Panc1 (cell line): ENCODE data around the gene DAAM2. TPM values are rescaled to one million over a fixed set of nuclear protein-coding genes. Genes with fewer than 3 reads are reported as not detected.

Experiments
- ATAC-seq: fragments of 200-7000 bp; cut with Tn5 transposase; 2 replicates; pipeline ENCODE4 v1.9.1; 2020; ENCODE audit warnings: mild to moderate bottlenecking, moderate library complexity
- BruUV-seq: library from RNA; stranded (reverse); fragments of 400-500 nt; replicated peaks from 2 replicates; lab custom pipeline; 2021; lab: Mats Ljungman, UMichigan
- CTCF ChIA-PET: fragments of 300-600 bp; sonication (Branson Sonifier 250); formaldehyde crosslinking; loops from one replicate; lab custom pipeline; 2022; ENCODE audit warnings: antibody characterized with exemption; lab: Charles Lee
- POLR2A ChIA-PET: fragments of 300-600 bp; sonication (Branson Sonifier 250); formaldehyde crosslinking; loops from one replicate; lab custom pipeline; 2022; ENCODE audit warnings: antibody characterized with exemption; lab: Charles Lee
- DNase-seq: peaks from one replicate; pipeline ENCODE4 v3.0.0-alpha.2; 2010; ENCODE audit warnings: low read depth, low spot score
- H3K27ac ChIP-seq: 2 replicates; pipeline ENCODE4 v1.5.1; 2011; ENCODE audit warnings: mild to moderate bottlenecking, low read length, inconsistent platforms
- H3K27me3 ChIP-seq: fragments of 200-500 bp; sonication (Bioruptor generic); 2 replicates; pipeline ENCODE4 v1.6.0; 2014; ENCODE audit warnings: low read length, inconsistent platforms; ENCODE audit not compliant: control insufficient read depth, insufficient read depth
- H3K36me3 ChIP-seq: fragments of 200-500 bp; sonication (Bioruptor generic); 2 replicates; pipeline ENCODE4 v1.5.1; 2014; ENCODE audit warnings: inconsistent platforms, mild to moderate bottlenecking, low read length, moderate library complexity; ENCODE audit not compliant: control insufficient read depth, insufficient read depth
- H3K4me1 ChIP-seq: 2 replicates; pipeline ENCODE4 v1.5.1; 2011; ENCODE audit warnings: inconsistent platforms, mild to moderate bottlenecking, low read length, moderate library complexity; ENCODE audit not compliant: control insufficient read depth, insufficient read depth
- H3K4me3 ChIP-seq, 2 experiments: 2 replicates each; pipeline ENCODE4 v1.5.1; 2011 to 2012; ENCODE audit warnings: low read depth in 2 of 2, low read length in 2 of 2, mild to moderate bottlenecking in 2 of 2, inconsistent platforms in 1 of 2, moderate library complexity in 1 of 2
- H3K9me3 ChIP-seq: fragments of 200-500 bp; sonication (Bioruptor generic); 2 replicates; pipeline ENCODE4 v1.5.1; 2014; ENCODE audit warnings: low read depth, mild to moderate bottlenecking, inconsistent platforms, low read length, moderate library complexity; ENCODE audit not compliant: control insufficient read depth, insufficient read depth
- POLR2AphosphoS5 ChIP-seq: IDR thresholded peaks from 2 replicates; pipeline ENCODE4 v1.6.1; 2012; ENCODE audit warnings: mild to moderate bottlenecking, low read depth, low read length, moderate library complexity
- REST ChIP-seq, 2 experiments: IDR thresholded peaks; 2 replicates each; pipeline ENCODE4 v1.6.1; 2011 to 2012; ENCODE audit warnings: low read depth in 2 of 2, control low read depth in 1 of 2, low read length in 1 of 2, mild to moderate bottlenecking in 1 of 2, moderate library complexity in 1 of 2; ENCODE audit not compliant: insufficient read depth in 1 of 2
- SIN3A ChIP-seq: IDR thresholded peaks from 2 replicates; pipeline ENCODE4 v1.6.1; 2012; ENCODE audit warnings: low read depth, mild to moderate bottlenecking, low read length, moderate library complexity, borderline replicate concordance; ENCODE audit not compliant: insufficient read depth
- TCF7L2 ChIP-seq: IDR thresholded peaks from 2 replicates; pipeline ENCODE4 v1.6.1; 2011; ENCODE audit warnings: mild to moderate bottlenecking, low read depth, low read length, inconsistent platforms
- in situ Hi-C: cut with HindIII; loops from 2 replicates; pipeline ENCODE4 v1.10.0; 2016; ENCODE audit warnings: low sequenced_read_pairs, low pct_unique_long_range_greater_than_20kb
- intact Hi-C: fragments of 100-400 bp; cut with micrococcal nuclease; formaldehyde crosslinking; loops from one replicate; pipeline ENCODE4 v1.10.0; 2022; ENCODE audit not compliant: unreplicated experiment
- total RNA-seq: library from RNA; stranded (reverse); gene quantifications from one replicate; pipeline ENCODE4 v1.2.1, GENCODE V29; 2021; ENCODE audit not compliant: unreplicated experiment
- TF ChIP-seq, protein P1 (sequence below): fragments of 450-650 bp; IDR thresholded peaks from 2 replicates; pipeline ENCODE4 v1.5.1; 2017; ENCODE audit warnings: mild to moderate bottlenecking

Gene DAAM2
- total RNA-seq, 1 experiment from 2014 or later = not detected

DNA sequence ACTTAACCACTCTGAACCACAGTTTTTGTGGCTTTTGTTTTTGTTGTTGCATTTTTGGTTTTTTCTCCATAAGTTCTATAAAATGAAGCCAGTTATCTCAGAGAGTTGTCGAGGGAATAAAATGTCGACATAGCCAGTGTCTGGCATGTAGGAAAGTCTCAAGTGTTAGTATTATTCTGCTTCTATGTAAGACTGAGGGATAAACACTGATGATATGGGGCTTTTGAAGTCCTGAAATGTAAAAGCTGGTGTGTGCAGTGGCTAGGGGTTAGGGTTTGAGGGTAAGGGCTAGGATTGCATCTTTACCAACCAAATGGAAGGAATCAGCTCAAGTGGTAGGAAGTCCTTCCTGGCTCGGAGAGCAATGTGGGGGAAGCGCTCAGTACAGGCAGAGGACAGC is 59.2 kb downstream of the DAAM2 start:
- no peak overlapping the region for H3K27ac ChIP-seq
- no peaks in the 10 kb centered on the region for H3K36me3 ChIP-seq
- no TSS peak for BruUV-seq
- in situ Hi-C loops (no loop called here), intact Hi-C loops (no loop called here)
- H3K4me3 ChIP-seq = no peak overlapping the region
- H3K4me1 ChIP-seq = no peaks in the 10 kb centered on the region
- no peaks in the 10 kb centered on the region for H3K9me3 ChIP-seq
- TF ChIP-seq, protein P1, sequence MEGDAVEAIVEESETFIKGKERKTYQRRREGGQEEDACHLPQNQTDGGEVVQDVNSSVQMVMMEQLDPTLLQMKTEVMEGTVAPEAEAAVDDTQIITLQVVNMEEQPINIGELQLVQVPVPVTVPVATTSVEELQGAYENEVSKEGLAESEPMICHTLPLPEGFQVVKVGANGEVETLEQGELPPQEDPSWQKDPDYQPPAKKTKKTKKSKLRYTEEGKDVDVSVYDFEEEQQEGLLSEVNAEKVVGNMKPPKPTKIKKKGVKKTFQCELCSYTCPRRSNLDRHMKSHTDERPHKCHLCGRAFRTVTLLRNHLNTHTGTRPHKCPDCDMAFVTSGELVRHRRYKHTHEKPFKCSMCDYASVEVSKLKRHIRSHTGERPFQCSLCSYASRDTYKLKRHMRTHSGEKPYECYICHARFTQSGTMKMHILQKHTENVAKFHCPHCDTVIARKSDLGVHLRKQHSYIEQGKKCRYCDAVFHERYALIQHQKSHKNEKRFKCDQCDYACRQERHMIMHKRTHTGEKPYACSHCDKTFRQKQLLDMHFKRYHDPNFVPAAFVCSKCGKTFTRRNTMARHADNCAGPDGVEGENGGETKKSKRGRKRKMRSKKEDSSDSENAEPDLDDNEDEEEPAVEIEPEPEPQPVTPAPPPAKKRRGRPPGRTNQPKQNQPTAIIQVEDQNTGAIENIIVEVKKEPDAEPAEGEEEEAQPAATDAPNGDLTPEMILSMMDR = no peak
- TF ChIP-seq TCF7L2 (no peak), REST (IDR thresholded peaks at IDR 0.05; ENCODE audit: insufficient read depth in 1 of 2, low read depth in 2 of 2, low read length in 1 of 2) (no peak), POLR2AphosphoS5 (no peak), SIN3A (no peak)
- CTCF ChIA-PET = no interaction called here
- POLR2A ChIA-PET = interaction anchor here (0.5 kb wide), 1 partner anchor 16 kb away, joined by 3 read pairs; no protein-coding TSS in a partner anchor
- ATAC-seq (no peak), DNase-seq (no peak)
- no peaks in the 10 kb centered on the region; the same call in 1 of the 2 replicates for H3K27me3 ChIP-seq

- BruUV-seq = no TSS peak
- Histone ChIP-seq H3K9me3 (no peaks in the 10 kb centered on the region), H3K27me3 (no peaks in the 10 kb centered on the region; the same call in 1 of the 2 replicates), H3K4me1 (no peaks in the 10 kb centered on the region), H3K27ac (no peak overlapping the region), H3K36me3 (no peaks in the 10 kb centered on the region), H3K4me3 (no peak overlapping the region)
- TF ChIP-seq TCF7L2 (no peak), REST (IDR thresholded peaks at IDR 0.05; ENCODE audit: insufficient read depth in 1 of 2, low read depth in 2 of 2, low read length in 1 of 2) (no peak), SIN3A (no peak), POLR2AphosphoS5 (no peak)
- TF ChIP-seq, protein P1 = no peak
- POLR2A ChIA-PET = no interaction called here
- no peak for ATAC-seq
- intact Hi-C loops = no loop called here
- CTCF ChIA-PET = no interaction called here
- in situ Hi-C loops = no loop called here
- no peak for DNase-seq
Measured at GRCh38 chr6:39852324-39852723, 60.1 kb downstream of the DAAM2 start.
